Measurements from ENCODE around the gene BORCS5.

- TF ChIP-seq, protein P1, sequence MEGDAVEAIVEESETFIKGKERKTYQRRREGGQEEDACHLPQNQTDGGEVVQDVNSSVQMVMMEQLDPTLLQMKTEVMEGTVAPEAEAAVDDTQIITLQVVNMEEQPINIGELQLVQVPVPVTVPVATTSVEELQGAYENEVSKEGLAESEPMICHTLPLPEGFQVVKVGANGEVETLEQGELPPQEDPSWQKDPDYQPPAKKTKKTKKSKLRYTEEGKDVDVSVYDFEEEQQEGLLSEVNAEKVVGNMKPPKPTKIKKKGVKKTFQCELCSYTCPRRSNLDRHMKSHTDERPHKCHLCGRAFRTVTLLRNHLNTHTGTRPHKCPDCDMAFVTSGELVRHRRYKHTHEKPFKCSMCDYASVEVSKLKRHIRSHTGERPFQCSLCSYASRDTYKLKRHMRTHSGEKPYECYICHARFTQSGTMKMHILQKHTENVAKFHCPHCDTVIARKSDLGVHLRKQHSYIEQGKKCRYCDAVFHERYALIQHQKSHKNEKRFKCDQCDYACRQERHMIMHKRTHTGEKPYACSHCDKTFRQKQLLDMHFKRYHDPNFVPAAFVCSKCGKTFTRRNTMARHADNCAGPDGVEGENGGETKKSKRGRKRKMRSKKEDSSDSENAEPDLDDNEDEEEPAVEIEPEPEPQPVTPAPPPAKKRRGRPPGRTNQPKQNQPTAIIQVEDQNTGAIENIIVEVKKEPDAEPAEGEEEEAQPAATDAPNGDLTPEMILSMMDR (IDR thresholded peaks at IDR 0.05), result no peak
- TF ChIP-seq POLR2A (IDR thresholded peaks at IDR 0.05), result no peak
Measured at GRCh38 chr12:12399776-12400305, 43.0 kb downstream of the BORCS5 start.
